Gastrocnemius medialis (tissue), 4 donors: Measurements from ENCODE around the gene MAB21L3.

Experiments used
- CTCF ChIP-seq, 5 experiments: fragments of 450-650 bp in 3 of 5; fragments of 200-600 bp in 2 of 5; sonication (generic) in 2 of 5; IDR thresholded peaks in 4 of 5; conservative IDR thresholded peaks in 1 of 5; 1 replicate in 4 of 5; 2 replicates in 1 of 5; pipeline ENCODE4 v1.5.1; 2016 to 2019; ENCODE audit warnings: antibody characterized with exemption in 5 of 5, mild to moderate bottlenecking in 3 of 5, moderate library complexity in 3 of 5
- POLR2A ChIP-seq, 2 donors: fragments of 450-650 bp; IDR thresholded peaks; one replicate each; pipeline ENCODE4 v1.6.1; 2017; ENCODE audit warnings: antibody characterized with exemption in 2 of 2, mild to moderate bottlenecking in 2 of 2, moderate library complexity in 2 of 2

- no peak for TF ChIP-seq CTCF (IDR thresholded peaks at IDR 0.05 in 4 of 5, conservative IDR thresholded peaks at IDR 0.05 in 1 of 5)
- TF ChIP-seq POLR2A (IDR thresholded peaks at IDR 0.05): no peak
These were observed 374 bp downstream of the MAB21L3 start for GRCh38 chr1:116111524-116112021.
